Keratinocyte (primary cell): ENCODE data around the gene UBE2C.

Experiments
- EZH2 ChIP-seq: IDR thresholded peaks from one replicate; pipeline ENCODE4 v1.6.1; 2012; ENCODE audit warnings: inconsistent platforms, mild to moderate bottlenecking, low read length, moderate library complexity
- TF ChIP-seq, protein P1 (sequence below), 3 experiments: IDR thresholded peaks in 1 of 3; conservative IDR thresholded peaks in 1 of 3; optimal IDR thresholded peaks in 1 of 3; 2 replicates in 2 of 3; 3 replicates in 1 of 3; pipeline versions ENCODE3 to v1.5.1; 2011; ENCODE audit warnings: low read length in 3 of 3, mild to moderate bottlenecking in 3 of 3, moderate library complexity in 2 of 3, control low read depth in 1 of 3, inconsistent platforms in 1 of 3; ENCODE audit not compliant: insufficient read depth in 2 of 3; ENCODE audit errors: extremely low read depth in 1 of 3

DNA sequence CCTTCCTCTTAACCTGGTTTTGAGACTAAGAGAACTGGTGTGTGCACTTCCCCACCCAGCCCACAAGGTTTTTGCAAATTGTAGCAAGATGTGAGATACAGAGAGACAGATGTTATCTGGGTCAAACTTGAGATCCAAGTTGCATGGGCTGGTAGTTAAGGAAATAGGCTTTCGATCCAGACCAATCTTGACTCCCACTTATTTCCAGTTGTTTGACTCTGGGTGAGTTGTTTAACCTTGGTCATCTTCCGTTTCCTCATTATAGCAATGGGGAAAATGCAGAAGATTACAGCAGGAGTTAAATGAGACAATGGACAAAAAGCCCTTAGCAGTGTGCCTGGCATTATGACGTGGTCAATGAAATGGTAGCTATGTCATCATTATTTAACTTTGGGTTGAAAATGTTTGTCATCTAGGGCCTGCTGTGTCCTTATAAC, 22.9 kb downstream of the UBE2C start:
- TF ChIP-seq, protein P1, sequence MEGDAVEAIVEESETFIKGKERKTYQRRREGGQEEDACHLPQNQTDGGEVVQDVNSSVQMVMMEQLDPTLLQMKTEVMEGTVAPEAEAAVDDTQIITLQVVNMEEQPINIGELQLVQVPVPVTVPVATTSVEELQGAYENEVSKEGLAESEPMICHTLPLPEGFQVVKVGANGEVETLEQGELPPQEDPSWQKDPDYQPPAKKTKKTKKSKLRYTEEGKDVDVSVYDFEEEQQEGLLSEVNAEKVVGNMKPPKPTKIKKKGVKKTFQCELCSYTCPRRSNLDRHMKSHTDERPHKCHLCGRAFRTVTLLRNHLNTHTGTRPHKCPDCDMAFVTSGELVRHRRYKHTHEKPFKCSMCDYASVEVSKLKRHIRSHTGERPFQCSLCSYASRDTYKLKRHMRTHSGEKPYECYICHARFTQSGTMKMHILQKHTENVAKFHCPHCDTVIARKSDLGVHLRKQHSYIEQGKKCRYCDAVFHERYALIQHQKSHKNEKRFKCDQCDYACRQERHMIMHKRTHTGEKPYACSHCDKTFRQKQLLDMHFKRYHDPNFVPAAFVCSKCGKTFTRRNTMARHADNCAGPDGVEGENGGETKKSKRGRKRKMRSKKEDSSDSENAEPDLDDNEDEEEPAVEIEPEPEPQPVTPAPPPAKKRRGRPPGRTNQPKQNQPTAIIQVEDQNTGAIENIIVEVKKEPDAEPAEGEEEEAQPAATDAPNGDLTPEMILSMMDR (optimal IDR thresholded peaks at IDR 0.05 in 1 of 3, IDR thresholded peaks at IDR 0.05 in 1 of 3, conservative IDR thresholded peaks at IDR 0.05 in 1 of 3; ENCODE audit: extremely low read depth in 1 of 3, insufficient read depth in 2 of 3, low read length in 3 of 3), result peak in 1 of 3 experiments; percentile 15
- TF ChIP-seq EZH2, result no peak
